Esophagus squamous epithelium (tissue), 4 donors: Measurements from ENCODE around the gene ACOT13.

ENCODE experiments used
- POLR2A ChIP-seq, 4 donors: fragments of 450-650 bp; IDR thresholded peaks; one replicate each; pipeline ENCODE4 v1.6.1; 2017; ENCODE audit warnings: antibody characterized with exemption in 4 of 4, mild to moderate bottlenecking in 4 of 4, moderate library complexity in 3 of 4
- TF ChIP-seq, protein P1 (sequence below), 6 experiments: fragments of 450-650 bp in 4 of 6; fragments of 200-600 bp in 2 of 6; sonication (generic) in 2 of 6; IDR thresholded peaks; one replicate each; pipeline ENCODE4 v1.5.1; 2016 to 2019; ENCODE audit warnings: antibody characterized with exemption in 6 of 6, mild to moderate bottlenecking in 4 of 6, moderate library complexity in 4 of 6

GRCh38 chr6:24648276-24648675, 18.6 kb upstream of the ACOT13 start:
- TF ChIP-seq, protein P1, sequence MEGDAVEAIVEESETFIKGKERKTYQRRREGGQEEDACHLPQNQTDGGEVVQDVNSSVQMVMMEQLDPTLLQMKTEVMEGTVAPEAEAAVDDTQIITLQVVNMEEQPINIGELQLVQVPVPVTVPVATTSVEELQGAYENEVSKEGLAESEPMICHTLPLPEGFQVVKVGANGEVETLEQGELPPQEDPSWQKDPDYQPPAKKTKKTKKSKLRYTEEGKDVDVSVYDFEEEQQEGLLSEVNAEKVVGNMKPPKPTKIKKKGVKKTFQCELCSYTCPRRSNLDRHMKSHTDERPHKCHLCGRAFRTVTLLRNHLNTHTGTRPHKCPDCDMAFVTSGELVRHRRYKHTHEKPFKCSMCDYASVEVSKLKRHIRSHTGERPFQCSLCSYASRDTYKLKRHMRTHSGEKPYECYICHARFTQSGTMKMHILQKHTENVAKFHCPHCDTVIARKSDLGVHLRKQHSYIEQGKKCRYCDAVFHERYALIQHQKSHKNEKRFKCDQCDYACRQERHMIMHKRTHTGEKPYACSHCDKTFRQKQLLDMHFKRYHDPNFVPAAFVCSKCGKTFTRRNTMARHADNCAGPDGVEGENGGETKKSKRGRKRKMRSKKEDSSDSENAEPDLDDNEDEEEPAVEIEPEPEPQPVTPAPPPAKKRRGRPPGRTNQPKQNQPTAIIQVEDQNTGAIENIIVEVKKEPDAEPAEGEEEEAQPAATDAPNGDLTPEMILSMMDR (IDR thresholded peaks at IDR 0.05), result no peak
- no peak for TF ChIP-seq POLR2A (IDR thresholded peaks at IDR 0.05)
